ENCODE measurements around the gene KCNG4. TPM values are rescaled to one million over a fixed set of nuclear protein-coding genes. Genes with fewer than 3 reads are reported as not detected.

Gene KCNG4
- polyA plus RNA-seq, 1 donor (not counting 4 experiments of a cell fraction or from before 2014, with no cell fraction given), result not detected

DNA sequence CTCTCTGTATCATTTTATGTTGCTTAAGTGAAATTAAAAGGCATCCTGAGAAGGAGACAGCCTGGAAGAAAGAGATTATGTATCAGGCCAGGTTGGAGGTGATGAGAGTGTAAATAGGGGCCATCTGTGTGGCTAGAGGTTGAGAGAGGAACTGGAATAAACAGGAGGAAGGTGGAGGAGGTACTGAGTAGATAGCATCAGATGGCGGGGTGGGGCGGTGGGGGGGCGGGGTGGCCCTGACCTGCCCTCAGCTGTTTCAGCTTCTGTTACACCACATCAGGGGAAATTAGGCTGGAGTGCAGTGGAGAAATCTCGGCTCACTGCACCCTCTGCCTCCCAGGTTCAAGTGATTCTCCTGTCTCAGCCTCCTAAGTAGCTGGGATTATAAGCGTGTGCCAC lies 6.9 kb upstream of the KCNG4 start:
- Histone ChIP-seq H3K27ac (ENCODE audit: control insufficient read depth, insufficient read depth, low read length) (no peak overlapping the region), H3K4me1 (ENCODE audit: control insufficient read depth, extremely low read depth, insufficient read depth, low read length) (no peaks in the 10 kb centered on the region), H2AFZ (ENCODE audit: control insufficient read depth, low read length) (no peak overlapping the region), H3K4me2 (ENCODE audit: control insufficient read depth, extremely low read depth, insufficient read depth, low read depth, low read length) (no peak overlapping the region), H3K36me3 (ENCODE audit: control insufficient read depth in 2 of 2, extremely low read depth in 1 of 2, insufficient read depth in 2 of 2, low read length in 2 of 2) (no peaks in the 10 kb centered on the region), H3K9me1 (ENCODE audit: control insufficient read depth, extremely low read depth, insufficient read depth, low read length) (no peaks in the 10 kb centered on the region), H3K27me3 (ENCODE audit: control insufficient read depth, extremely low read depth, insufficient read depth, low read length) (peaks cover 4% of the 10 kb centered on the region), H4K20me1 (ENCODE audit: control insufficient read depth, extremely low read depth, insufficient read depth, low read length) (no peaks in the 10 kb centered on the region), H3K9ac (ENCODE audit: control insufficient read depth, extremely low read depth, insufficient read depth, low read length) (no peak overlapping the region), H3K79me2 (ENCODE audit: control insufficient read depth, insufficient read depth, low read length) (no peaks in the 10 kb centered on the region), H3K9me3 (ENCODE audit: control insufficient read depth, low read depth, low read length) (no peaks in the 10 kb centered on the region), H3K4me3 (ENCODE audit: control insufficient read depth in 2 of 3, extremely low read depth in 1 of 3, insufficient read depth in 2 of 3, low read depth in 1 of 3, low read length in 3 of 3) (no peak overlapping the region)
- DNase-seq (ENCODE audit: low read depth, low spot score) (no peak), FAIRE-seq (no peak)
- dilution Hi-C loops (cut with MboI; ENCODE audit: extremely low pct_ligation_motif_present, low sequenced_read_pairs), result no loop called here
- TF ChIP-seq, protein P1, sequence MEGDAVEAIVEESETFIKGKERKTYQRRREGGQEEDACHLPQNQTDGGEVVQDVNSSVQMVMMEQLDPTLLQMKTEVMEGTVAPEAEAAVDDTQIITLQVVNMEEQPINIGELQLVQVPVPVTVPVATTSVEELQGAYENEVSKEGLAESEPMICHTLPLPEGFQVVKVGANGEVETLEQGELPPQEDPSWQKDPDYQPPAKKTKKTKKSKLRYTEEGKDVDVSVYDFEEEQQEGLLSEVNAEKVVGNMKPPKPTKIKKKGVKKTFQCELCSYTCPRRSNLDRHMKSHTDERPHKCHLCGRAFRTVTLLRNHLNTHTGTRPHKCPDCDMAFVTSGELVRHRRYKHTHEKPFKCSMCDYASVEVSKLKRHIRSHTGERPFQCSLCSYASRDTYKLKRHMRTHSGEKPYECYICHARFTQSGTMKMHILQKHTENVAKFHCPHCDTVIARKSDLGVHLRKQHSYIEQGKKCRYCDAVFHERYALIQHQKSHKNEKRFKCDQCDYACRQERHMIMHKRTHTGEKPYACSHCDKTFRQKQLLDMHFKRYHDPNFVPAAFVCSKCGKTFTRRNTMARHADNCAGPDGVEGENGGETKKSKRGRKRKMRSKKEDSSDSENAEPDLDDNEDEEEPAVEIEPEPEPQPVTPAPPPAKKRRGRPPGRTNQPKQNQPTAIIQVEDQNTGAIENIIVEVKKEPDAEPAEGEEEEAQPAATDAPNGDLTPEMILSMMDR (optimal IDR thresholded peaks at IDR 0.05 in 1 of 3, IDR thresholded peaks at IDR 0.05 in 1 of 3, conservative IDR thresholded peaks at IDR 0.05 in 1 of 3; ENCODE audit: extremely low read depth in 1 of 3, insufficient read depth in 2 of 3, low read length in 3 of 3), result no peak
- TF ChIP-seq EZH2 (IDR thresholded peaks at IDR 0.05; ENCODE audit: low read length), result no peak

DNA sequence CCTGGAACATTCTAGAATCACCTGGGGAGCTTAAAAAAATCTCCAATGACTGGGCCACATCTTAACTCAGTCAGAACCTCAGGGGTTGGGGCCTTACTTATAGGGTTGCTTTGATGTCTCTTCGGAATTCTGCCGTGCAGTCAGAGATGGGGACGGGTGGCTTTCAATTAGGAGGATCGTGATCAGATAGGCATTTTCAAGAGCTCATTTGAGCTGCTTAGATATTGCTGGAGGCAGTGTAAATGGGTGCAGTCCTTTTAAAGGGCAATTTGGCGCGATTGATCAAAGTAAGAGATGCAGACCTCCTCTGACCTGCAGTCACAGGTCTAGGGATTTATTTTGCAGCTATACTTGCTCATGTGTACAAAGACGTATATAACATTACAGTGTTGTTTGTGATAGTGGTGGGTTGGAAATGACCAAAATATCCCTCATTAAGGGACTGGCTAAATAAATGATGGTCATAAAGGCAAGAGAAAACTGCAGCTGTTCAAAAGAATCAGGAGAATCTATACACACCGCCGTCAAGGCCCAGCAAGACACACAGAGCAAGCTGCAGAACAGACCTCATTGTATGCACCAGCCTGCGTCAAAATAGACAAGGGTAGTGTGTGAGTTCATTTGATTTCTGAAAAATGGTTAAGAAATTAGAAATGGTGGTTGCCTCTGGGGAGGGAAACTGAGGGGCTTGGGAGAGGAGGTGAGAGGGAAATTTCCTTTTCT lies 6.3 kb upstream of the KCNG4 start:
- H3K9ac ChIP-seq (ENCODE audit: control insufficient read depth, extremely low read depth, insufficient read depth, low read length), result no peak overlapping the region
- H4K20me1 ChIP-seq (ENCODE audit: control insufficient read depth, extremely low read depth, insufficient read depth, low read length), result no peaks in the 10 kb centered on the region
- no peaks in the 10 kb centered on the region for H3K4me1 ChIP-seq (ENCODE audit: control insufficient read depth, extremely low read depth, insufficient read depth, low read length)
- H3K27ac ChIP-seq (ENCODE audit: control insufficient read depth, insufficient read depth, low read length), result no peak overlapping the region
- no peaks in the 10 kb centered on the region for H3K36me3 ChIP-seq (ENCODE audit: control insufficient read depth in 2 of 2, extremely low read depth in 1 of 2, insufficient read depth in 2 of 2, low read length in 2 of 2)
- no peaks in the 10 kb centered on the region for H3K9me1 ChIP-seq (ENCODE audit: control insufficient read depth, extremely low read depth, insufficient read depth, low read length)
- H3K27me3 ChIP-seq (ENCODE audit: control insufficient read depth, extremely low read depth, insufficient read depth, low read length), result peaks cover 9% of the 10 kb centered on the region
- no peak overlapping the region for H2AFZ ChIP-seq (ENCODE audit: control insufficient read depth, low read length)
- dilution Hi-C loops (cut with MboI; ENCODE audit: extremely low pct_ligation_motif_present, low sequenced_read_pairs), result no loop called here
- no peak for TF ChIP-seq EZH2 (IDR thresholded peaks at IDR 0.05; ENCODE audit: low read length)
- TF ChIP-seq, protein P1 (optimal IDR thresholded peaks at IDR 0.05 in 1 of 3, IDR thresholded peaks at IDR 0.05 in 1 of 3, conservative IDR thresholded peaks at IDR 0.05 in 1 of 3; ENCODE audit: extremely low read depth in 1 of 3, insufficient read depth in 2 of 3, low read length in 3 of 3), result no peak
- H3K4me2 ChIP-seq (ENCODE audit: control insufficient read depth, extremely low read depth, insufficient read depth, low read depth, low read length), result no peak overlapping the region
- FAIRE-seq (no peak), DNase-seq (ENCODE audit: low read depth, low spot score) (no peak)
- no peaks in the 10 kb centered on the region for H3K79me2 ChIP-seq (ENCODE audit: control insufficient read depth, insufficient read depth, low read length)
- H3K9me3 ChIP-seq (ENCODE audit: control insufficient read depth, low read depth, low read length), result no peaks in the 10 kb centered on the region
- H3K4me3 ChIP-seq (ENCODE audit: control insufficient read depth in 2 of 3, extremely low read depth in 1 of 3, insufficient read depth in 2 of 3, low read depth in 1 of 3, low read length in 3 of 3), result no peak overlapping the region

Data from keratinocyte (primary cell).